Keratinocyte (primary cell): ENCODE results near the gene OPRL1. TPM values are rescaled to one million over a fixed set of nuclear protein-coding genes. Genes with fewer than 3 reads are reported as not detected.

Experiments used
- DNase-seq: peaks from one replicate; pipeline ENCODE4 v3.0.0-alpha.2; 2011; ENCODE audit warnings: low read depth, missing footprints, low spot score
- FAIRE-seq: peaks from 2 replicates; lab custom pipeline; 2011; peaks lifted over from hg19 to GRCh38; lab: Jason Lieb, UNC
- H2AFZ ChIP-seq: 2 replicates; pipeline ENCODE4 v1.6.0; 2012; ENCODE audit warnings: low read length, control low read depth, inconsistent platforms; ENCODE audit not compliant: control insufficient read depth
- H3K27ac ChIP-seq: 2 replicates; pipeline ENCODE4 v1.5.1; 2011; ENCODE audit warnings: low read length; ENCODE audit not compliant: control insufficient read depth, insufficient read depth
- H3K27me3 ChIP-seq: 3 replicates; pipeline ENCODE4 v1.6.0; 2011; ENCODE audit warnings: low read length; ENCODE audit not compliant: control insufficient read depth, insufficient read depth; ENCODE audit errors: extremely low read depth
- H3K36me3 ChIP-seq, 2 experiments: 2 replicates in 1 of 2; 3 replicates in 1 of 2; pipeline ENCODE4 v1.5.1; 2011; ENCODE audit warnings: low read length in 2 of 2, mild to moderate bottlenecking in 1 of 2; ENCODE audit not compliant: control insufficient read depth in 2 of 2, insufficient read depth in 2 of 2; ENCODE audit errors: extremely low read depth in 1 of 2
- H3K4me1 ChIP-seq: 3 replicates; pipeline ENCODE4 v1.5.1; 2011; ENCODE audit warnings: low read length; ENCODE audit not compliant: control insufficient read depth, insufficient read depth; ENCODE audit errors: extremely low read depth
- H3K4me2 ChIP-seq: 3 replicates; pipeline ENCODE4 v1.6.0; 2011; ENCODE audit warnings: low read depth, low read length; ENCODE audit not compliant: control insufficient read depth, insufficient read depth; ENCODE audit errors: extremely low read depth
- H3K4me3 ChIP-seq, 3 experiments: fragments of 200-600 bp in 1 of 3; sonication (generic) in 1 of 3; 2 replicates in 2 of 3; 3 replicates in 1 of 3; pipeline ENCODE4 v1.5.1; 2011 to 2016; ENCODE audit warnings: low read length in 3 of 3, mild to moderate bottlenecking in 3 of 3, control low read depth in 2 of 3, inconsistent platforms in 1 of 3, low read depth in 1 of 3, mixed read lengths in 1 of 3, mixed run types in 1 of 3, moderate library complexity in 1 of 3; ENCODE audit not compliant: control insufficient read depth in 2 of 3, insufficient read depth in 2 of 3; ENCODE audit errors: extremely low read depth in 1 of 3
- H3K79me2 ChIP-seq: 2 replicates; pipeline ENCODE4 v1.6.0; 2012; ENCODE audit warnings: low read length; ENCODE audit not compliant: control insufficient read depth, insufficient read depth
- H3K9ac ChIP-seq: 3 replicates; pipeline ENCODE4 v1.6.0; 2011; ENCODE audit warnings: low read length; ENCODE audit not compliant: control insufficient read depth, insufficient read depth; ENCODE audit errors: extremely low read depth
- H3K9me1 ChIP-seq: 3 replicates; pipeline ENCODE4 v1.6.0; 2011; ENCODE audit warnings: low read length; ENCODE audit not compliant: control insufficient read depth, insufficient read depth; ENCODE audit errors: extremely low read depth
- H3K9me3 ChIP-seq: 2 replicates; pipeline ENCODE4 v1.5.1; 2012; ENCODE audit warnings: low read depth, low read length; ENCODE audit not compliant: control insufficient read depth
- H4K20me1 ChIP-seq: 3 replicates; pipeline ENCODE4 v1.6.0; 2011; ENCODE audit warnings: low read length; ENCODE audit not compliant: control insufficient read depth, insufficient read depth; ENCODE audit errors: extremely low read depth
- CTCF ChIP-seq, 3 experiments: IDR thresholded peaks in 1 of 3; conservative IDR thresholded peaks in 1 of 3; optimal IDR thresholded peaks in 1 of 3; 2 replicates in 2 of 3; 3 replicates in 1 of 3; pipeline versions ENCODE3 to v1.5.1; 2011; ENCODE audit warnings: low read length in 3 of 3, mild to moderate bottlenecking in 3 of 3, moderate library complexity in 2 of 3, control low read depth in 1 of 3, inconsistent platforms in 1 of 3; ENCODE audit not compliant: insufficient read depth in 2 of 3; ENCODE audit errors: extremely low read depth in 1 of 3
- EZH2 ChIP-seq: IDR thresholded peaks from one replicate; pipeline ENCODE4 v1.6.1; 2012; ENCODE audit warnings: inconsistent platforms, mild to moderate bottlenecking, low read length, moderate library complexity
- dilution Hi-C: fragments of 300-500 bp; cut with MboI; formaldehyde crosslinking; loops from one replicate; pipeline ENCODE4 v1.7.0; 2020; ENCODE audit warnings: low sequenced_read_pairs; ENCODE audit not compliant: extremely low pct_ligation_motif_present
- polyA plus RNA-seq, 5 experiments: library from polyadenylated mRNA; depleted of rRNA in 3 of 5; stranded (reverse) in 3 of 5; stranded (forward) in 1 of 5; unstranded in 1 of 5; fragments of >200 nt; gene quantifications; 1 replicate in 1 of 5; 2 replicates in 3 of 5; 3 replicates in 1 of 5; pipeline versions ENCODE4 v1.2.1 to v1.2.3, GENCODE V29; 2011 to 2012; ENCODE audit warnings: missing spikeins in 2 of 5, low read depth in 1 of 5, low replicate concordance in 1 of 5

OPRL1 gene
- polyA plus RNA-seq, 1 donor (not counting 4 experiments of a cell fraction or from before 2014, with no cell fraction given) = 0.25 TPM

GRCh38 chr20:64077094-64077493, 2.8 kb upstream of the OPRL1 start:
- Histone ChIP-seq H3K9me1 (no peaks in the 10 kb centered on the region), H3K9me3 (no peaks in the 10 kb centered on the region), H3K36me3 (peaks cover 0 to 9% of the 10 kb centered on the region in 2 experiments), H4K20me1 (no peaks in the 10 kb centered on the region), H3K27ac (no peak overlapping the region), H3K4me1 (peaks cover 13% of the 10 kb centered on the region), H3K9ac (no peak overlapping the region), H3K27me3 (peaks cover 6% of the 10 kb centered on the region), H2AFZ (no peak overlapping the region), H3K79me2 (peaks cover 2% of the 10 kb centered on the region), H3K4me3 (no peak overlapping the region), H3K4me2 (no peak overlapping the region)
- dilution Hi-C loops = no loop called here
- no peak for DNase-seq
- no peak for FAIRE-seq
- TF ChIP-seq CTCF (optimal IDR thresholded peaks at IDR 0.05 in 1 of 3, IDR thresholded peaks at IDR 0.05 in 1 of 3, conservative IDR thresholded peaks at IDR 0.05 in 1 of 3; ENCODE audit: extremely low read depth in 1 of 3, insufficient read depth in 2 of 3, low read length in 3 of 3) (no peak), EZH2 (no peak)

- no peak overlapping the region for H3K4me3 ChIP-seq
- no peaks in the 10 kb centered on the region for H3K9me1 ChIP-seq
- no peak overlapping the region for H3K27ac ChIP-seq
- FAIRE-seq (no peak), DNase-seq (no peak)
- dilution Hi-C loops = no loop called here
- no peak overlapping the region for H2AFZ ChIP-seq
- H3K36me3 ChIP-seq = peaks cover 0 to 6% of the 10 kb centered on the region in 2 experiments
- H3K9me3 ChIP-seq = no peaks in the 10 kb centered on the region
- H3K4me1 ChIP-seq = peaks cover 13% of the 10 kb centered on the region
- peaks cover 10% of the 10 kb centered on the region for H3K27me3 ChIP-seq
- TF ChIP-seq CTCF (optimal IDR thresholded peaks at IDR 0.05 in 1 of 3, IDR thresholded peaks at IDR 0.05 in 1 of 3, conservative IDR thresholded peaks at IDR 0.05 in 1 of 3; ENCODE audit: extremely low read depth in 1 of 3, insufficient read depth in 2 of 3, low read length in 3 of 3) = no peak
- H3K4me2 ChIP-seq = no peak overlapping the region
- no peaks in the 10 kb centered on the region for H4K20me1 ChIP-seq
- peaks cover 2% of the 10 kb centered on the region for H3K79me2 ChIP-seq
- no peak overlapping the region for H3K9ac ChIP-seq
Measured at GRCh38 chr20:64077541-64077875, 2.4 kb upstream of the OPRL1 start.
